Trophoblast cell (in vitro differentiated cells and primary cell): ENCODE measurements around the gene INTS1.
A peak's percentile ranks its signal among the peaks of the same experiment; 100 is the strongest.

Source experiments
- DNase-seq, 2 donors: peaks; one replicate each; pipeline ENCODE4 v3.0.0-alpha.2; 2016
- H2AFZ ChIP-seq: 2 replicates; pipeline ENCODE4 v1.6.1; 2013; ENCODE audit warnings: low read length, moderate library complexity, mild to moderate bottlenecking; ENCODE audit not compliant: insufficient read depth, poor library complexity
- H2AK5ac ChIP-seq: 2 replicates; pipeline ENCODE4 v1.6.1; 2013; ENCODE audit warnings: mild to moderate bottlenecking, low read length
- H2BK120ac ChIP-seq: 2 replicates; pipeline ENCODE4 v1.6.1; 2013; ENCODE audit warnings: low read length, mild to moderate bottlenecking, moderate library complexity; ENCODE audit not compliant: insufficient read depth, poor library complexity
- H2BK12ac ChIP-seq: 2 replicates; pipeline ENCODE4 v1.6.1; 2013; ENCODE audit warnings: mild to moderate bottlenecking, low read length, moderate library complexity
- H2BK5ac ChIP-seq: 2 replicates; pipeline ENCODE4 v1.6.1; 2013; ENCODE audit warnings: low read length, low read depth, moderate library complexity, mild to moderate bottlenecking; ENCODE audit not compliant: poor library complexity
- H3K14ac ChIP-seq: 2 replicates; pipeline ENCODE4 v1.6.1; 2013; ENCODE audit warnings: mild to moderate bottlenecking, low read length
- H3K18ac ChIP-seq: 2 replicates; pipeline ENCODE4 v1.6.1; 2013; ENCODE audit warnings: mild to moderate bottlenecking, low read length
- H3K23ac ChIP-seq: 2 replicates; pipeline ENCODE4 v1.6.1; 2013; ENCODE audit warnings: low read length
- H3K27ac ChIP-seq: 2 replicates; pipeline ENCODE4 v1.5.1; 2013; ENCODE audit warnings: low read depth, mild to moderate bottlenecking, inconsistent platforms, low read length, moderate library complexity
- H3K27me3 ChIP-seq: 2 replicates; pipeline ENCODE4 v1.6.1; 2013; ENCODE audit warnings: inconsistent platforms, mild to moderate bottlenecking, low read length, moderate library complexity; ENCODE audit not compliant: insufficient read depth
- H3K36me3 ChIP-seq, 2 experiments: 1 replicate in 1 of 2; 2 replicates in 1 of 2; pipeline ENCODE4 v1.6.1; 2013; ENCODE audit warnings: low read length in 2 of 2, mild to moderate bottlenecking in 2 of 2, moderate library complexity in 1 of 2; ENCODE audit not compliant: insufficient read depth in 2 of 2, control insufficient read depth in 1 of 2
- H3K4ac ChIP-seq: 2 replicates; pipeline ENCODE4 v1.6.1; 2013; ENCODE audit warnings: low read depth, mild to moderate bottlenecking, low read length, moderate library complexity
- H3K4me1 ChIP-seq, 2 experiments: 1 replicate in 1 of 2; 2 replicates in 1 of 2; pipeline ENCODE4 v1.6.1; 2013; ENCODE audit warnings: low read length in 2 of 2, mild to moderate bottlenecking in 2 of 2, moderate library complexity in 1 of 2; ENCODE audit not compliant: insufficient read depth in 2 of 2, control insufficient read depth in 1 of 2
- H3K4me2 ChIP-seq: 2 replicates; pipeline ENCODE4 v1.6.1; 2013; ENCODE audit warnings: inconsistent platforms, mild to moderate bottlenecking, low read length, moderate library complexity
- H3K4me3 ChIP-seq: 2 replicates; pipeline ENCODE4 v1.5.1; 2013; ENCODE audit warnings: mild to moderate bottlenecking, low read depth, low read length, inconsistent platforms
- H3K79me1 ChIP-seq: one replicate; pipeline ENCODE4 v1.6.1; 2013; ENCODE audit warnings: low read length
- H3K79me2 ChIP-seq: 2 replicates; pipeline ENCODE4 v1.6.1; 2013; ENCODE audit warnings: low read length, mild to moderate bottlenecking; ENCODE audit not compliant: control insufficient read depth, insufficient read depth, poor library complexity
- H3K9ac ChIP-seq: 2 replicates; pipeline ENCODE4 v1.6.1; 2013; ENCODE audit warnings: mild to moderate bottlenecking, low read length
- H3K9me3 ChIP-seq: 2 replicates; pipeline ENCODE4 v1.6.1; 2013; ENCODE audit warnings: low read depth, mild to moderate bottlenecking, control low read depth, inconsistent platforms, low read length; ENCODE audit not compliant: insufficient read depth
- H4K12ac ChIP-seq: 2 replicates; pipeline ENCODE4 v1.6.1; 2013; ENCODE audit warnings: low read depth, mild to moderate bottlenecking, low read length, moderate library complexity
- H4K8ac ChIP-seq: 2 replicates; pipeline ENCODE4 v1.6.1; 2013; ENCODE audit warnings: low read depth, mild to moderate bottlenecking, low read length, moderate library complexity
- H4K91ac ChIP-seq: one replicate; pipeline ENCODE4 v1.6.1; 2013; ENCODE audit warnings: low read depth, mild to moderate bottlenecking, low read length, moderate library complexity
- WGBS: extraction: QIAGEN DNeasy Blood & Tissue Kit; methylation state at CpG from one replicate; pipeline ENCODE4 v1.1.7; 2013; ENCODE audit warnings: missing lambda C conversion rate; ENCODE audit not compliant: insufficient read length, insufficient coverage; ENCODE audit errors: extremely low coverage; 5-methylcytosine and 5-hydroxymethylcytosine counted together

The INTS1 gene

DNA sequence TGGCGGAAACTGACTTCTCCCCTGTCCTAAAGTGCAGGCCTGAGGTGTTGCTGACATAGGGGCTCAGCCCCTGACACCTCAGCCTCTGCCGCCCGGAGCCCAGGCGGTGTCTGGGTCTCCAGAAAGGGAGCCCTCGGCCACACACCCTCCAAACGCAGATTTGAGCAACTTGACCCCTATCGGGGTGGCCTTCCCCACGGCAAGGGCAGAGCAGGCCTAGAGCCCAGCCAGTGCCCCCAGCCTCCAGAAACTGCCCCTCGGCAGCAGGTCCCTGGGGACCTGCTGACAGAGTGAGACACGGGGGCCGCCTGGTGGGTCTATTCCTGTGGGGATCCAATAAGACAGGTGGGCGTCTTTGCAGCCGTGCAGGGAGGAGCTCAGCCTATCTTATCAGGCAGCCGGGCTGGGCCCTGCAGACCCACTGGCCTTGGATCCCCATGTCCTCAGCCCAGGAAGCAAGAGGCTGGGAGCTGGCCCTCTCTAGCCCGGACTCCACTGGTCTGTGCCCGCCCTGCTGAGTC is 40.8 kb upstream of the INTS1 start:
- no peak overlapping the region for H2BK5ac ChIP-seq

GRCh38 chr7:1544178-1544895 is 40.1 kb upstream of the INTS1 start:
- H4K8ac ChIP-seq, result no peak overlapping the region
- H2AK5ac ChIP-seq, result no peak overlapping the region
- no peak overlapping the region for H2BK12ac ChIP-seq
- no peak overlapping the region for H3K4me3 ChIP-seq
- H4K12ac ChIP-seq, result no peak overlapping the region
- peak overlapping the region; percentile 18 for H4K91ac ChIP-seq
- H3K36me3 ChIP-seq, result peaks cover 53 to 59% of the 10 kb centered on the region in 2 experiments
- H3K4ac ChIP-seq, result no peak overlapping the region
- no peak overlapping the region for H3K9ac ChIP-seq
- H3K14ac ChIP-seq, result no peak overlapping the region
- no peaks in the 10 kb centered on the region for H3K79me2 ChIP-seq
- no peaks in the 10 kb centered on the region for H3K9me3 ChIP-seq
- no peak overlapping the region for H3K27ac ChIP-seq
- DNase-seq, result peak in 1 of 2 donors; percentile 60
- no peaks in the 10 kb centered on the region for H3K27me3 ChIP-seq
- no peaks in the 10 kb centered on the region for H3K79me1 ChIP-seq
- peaks cover 2 to 6% of the 10 kb centered on the region in 2 experiments for H3K4me1 ChIP-seq
- no peak overlapping the region for H3K23ac ChIP-seq
- H3K18ac ChIP-seq, result no peak overlapping the region
- H2BK5ac ChIP-seq, result no peak overlapping the region
- no peak overlapping the region for H2BK120ac ChIP-seq
- WGBS, result no CpG with 5 or more reads among the region's 41 CpGs
- no peak overlapping the region for H3K4me2 ChIP-seq
- no peak overlapping the region for H2AFZ ChIP-seq

More for the DNA sequence above, 40.8 kb upstream of the INTS1 start:
- Histone ChIP-seq H3K18ac (no peak overlapping the region), H3K14ac (no peak overlapping the region), H2AFZ (no peak overlapping the region), H3K9ac (no peak overlapping the region), H2AK5ac (no peak overlapping the region), H4K8ac (no peak overlapping the region), H3K36me3 (peaks cover 50 to 53% of the 10 kb centered on the region in 2 experiments), H3K4me3 (no peak overlapping the region), H2BK120ac (no peak overlapping the region), H3K27ac (no peak overlapping the region), H3K9me3 (no peaks in the 10 kb centered on the region), H3K79me1 (no peaks in the 10 kb centered on the region), H3K79me2 (no peaks in the 10 kb centered on the region), H3K4ac (no peak overlapping the region), H4K12ac (no peak overlapping the region), H3K4me2 (no peak overlapping the region), H3K23ac (no peak overlapping the region), H2BK12ac (no peak overlapping the region), H3K4me1 (peaks cover 2 to 6% of the 10 kb centered on the region in 2 experiments), H3K27me3 (no peaks in the 10 kb centered on the region), H4K91ac (no peak overlapping the region)
- DNase-seq, result no peak
- no CpG with 5 or more reads among the region's 16 CpGs for WGBS

DNA sequence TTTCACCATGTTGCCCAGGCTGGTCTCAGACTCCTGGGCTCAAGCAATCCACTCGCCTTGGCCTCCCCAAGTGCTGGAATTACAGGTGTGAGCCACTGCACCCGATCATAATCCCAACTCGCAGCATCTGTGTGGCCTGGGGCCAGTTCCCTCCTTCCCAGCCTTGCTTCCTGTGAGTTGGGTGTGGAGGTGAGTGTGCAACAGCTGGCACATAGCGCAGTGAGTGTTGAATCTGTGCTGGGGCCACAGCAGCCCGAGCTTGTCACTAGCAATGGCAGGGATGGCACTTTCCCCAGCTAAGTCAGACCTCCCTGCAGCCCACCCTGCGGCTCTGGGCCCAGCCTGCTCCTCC is 39.6 kb upstream of the INTS1 start:
- H3K36me3 ChIP-seq, result peaks cover 53 to 59% of the 10 kb centered on the region in 2 experiments

DNA sequence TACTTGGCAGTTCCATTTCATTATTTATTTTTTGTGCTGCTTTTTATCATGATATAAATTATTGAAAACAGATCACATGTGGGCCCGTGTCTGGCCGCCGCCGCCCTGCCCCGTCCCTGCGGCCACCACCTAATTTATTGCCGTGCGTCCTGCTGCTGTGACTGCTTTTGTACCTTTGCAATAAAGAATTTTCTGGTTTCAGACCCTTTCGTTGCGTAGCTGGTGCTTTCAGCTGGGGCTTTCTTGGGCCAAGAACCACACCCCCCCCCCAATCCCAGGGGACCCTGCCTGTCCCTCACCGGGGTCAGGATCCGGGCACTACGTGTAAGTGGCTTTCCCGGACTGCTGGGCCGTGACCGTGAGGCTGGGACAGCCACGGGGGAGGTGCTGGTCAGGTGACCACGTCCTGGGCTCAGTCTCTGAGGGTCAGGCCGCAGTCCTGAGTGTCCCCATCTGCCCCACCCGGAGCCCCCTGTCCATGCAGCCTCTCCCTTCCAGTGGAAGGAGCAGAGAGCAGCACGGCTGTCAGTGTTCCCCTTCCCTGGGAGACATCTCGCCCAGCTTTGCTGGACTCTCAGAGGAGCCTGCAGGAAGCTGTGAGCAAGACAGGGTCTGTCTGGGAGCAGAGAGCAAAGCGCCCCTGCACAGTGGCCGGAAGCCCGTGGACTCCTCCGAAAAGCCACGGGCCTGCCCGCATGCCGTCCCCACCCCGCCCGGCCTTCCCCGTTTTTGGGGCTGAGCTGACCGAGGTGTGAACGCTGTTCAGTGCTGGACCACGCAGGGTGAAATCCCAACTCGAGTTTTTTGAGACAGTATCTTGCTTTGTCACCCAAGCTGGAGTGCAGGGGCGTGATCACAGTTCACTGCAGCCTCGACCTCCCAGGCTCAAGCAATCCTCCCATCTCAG is 38.9 kb upstream of the INTS1 start:
- WGBS, result no CpG with 5 or more reads among the region's 38 CpGs
- no peak overlapping the region for H2BK12ac ChIP-seq
- no peaks in the 10 kb centered on the region for H3K79me2 ChIP-seq
- H3K36me3 ChIP-seq, result peaks cover 53 to 60% of the 10 kb centered on the region in 2 experiments
- H3K27ac ChIP-seq, result peak overlapping the region; percentile 13
- no peak overlapping the region for H4K12ac ChIP-seq
- H3K23ac ChIP-seq, result no peak overlapping the region
- H2BK5ac ChIP-seq, result no peak overlapping the region
- no peak overlapping the region for H3K4ac ChIP-seq
- H3K9ac ChIP-seq, result no peak overlapping the region
- no peaks in the 10 kb centered on the region for H3K27me3 ChIP-seq
- H3K4me2 ChIP-seq, result no peak overlapping the region
- H3K4me3 ChIP-seq, result no peak overlapping the region
- H4K91ac ChIP-seq, result no peak overlapping the region
- H3K14ac ChIP-seq, result no peak overlapping the region
- no peak overlapping the region for H3K18ac ChIP-seq
- peaks cover 9% of the 10 kb centered on the region in 2 experiments for H3K4me1 ChIP-seq
- DNase-seq, result peak in 1 of 2 donors; percentile 50
- peaks cover 2% of the 10 kb centered on the region for H3K79me1 ChIP-seq
- peak overlapping the region; percentile 15 for H4K8ac ChIP-seq
- no peak overlapping the region for H2AFZ ChIP-seq
- H2BK120ac ChIP-seq, result no peak overlapping the region
- no peaks in the 10 kb centered on the region for H3K9me3 ChIP-seq
- no peak overlapping the region for H2AK5ac ChIP-seq

More for the DNA sequence above, 39.6 kb upstream of the INTS1 start:
- no CpG with 5 or more reads among the region's 6 CpGs for WGBS
- H2AFZ ChIP-seq, result no peak overlapping the region
- H2BK120ac ChIP-seq, result no peak overlapping the region
- H3K23ac ChIP-seq, result no peak overlapping the region
- no peaks in the 10 kb centered on the region for H3K27me3 ChIP-seq
- H3K14ac ChIP-seq, result no peak overlapping the region
- no peak overlapping the region for H3K4me3 ChIP-seq
- no peaks in the 10 kb centered on the region for H3K79me2 ChIP-seq
- no peak overlapping the region for H4K12ac ChIP-seq
- peak in 1 of 2 donors; percentile 64 for DNase-seq
- H3K4me2 ChIP-seq, result no peak overlapping the region
- H2AK5ac ChIP-seq, result no peak overlapping the region
- peak overlapping the region; percentile 18 for H4K91ac ChIP-seq
- no peak overlapping the region for H3K9ac ChIP-seq
- H3K79me1 ChIP-seq, result no peaks in the 10 kb centered on the region
- H3K27ac ChIP-seq, result no peak overlapping the region
- no peak overlapping the region for H3K4ac ChIP-seq
- H3K4me1 ChIP-seq, result peaks cover 3 to 6% of the 10 kb centered on the region in 2 experiments
- no peak overlapping the region for H3K18ac ChIP-seq
- no peak overlapping the region for H2BK5ac ChIP-seq
- H4K8ac ChIP-seq, result no peak overlapping the region
- no peak overlapping the region for H2BK12ac ChIP-seq
- no peaks in the 10 kb centered on the region for H3K9me3 ChIP-seq
